H9 (cell line): ENCODE measurements around the gene FLRT2. TPM values are rescaled to one million over a fixed set of nuclear protein-coding genes. Genes with fewer than 3 reads are reported as not detected.

Source experiments
- DNase-seq: peaks from one replicate; pipeline ENCODE4 v3.0.0-alpha.2; 2017
- H2AFZ ChIP-seq: one replicate; pipeline ENCODE4 v1.6.1; 2013; ENCODE audit warnings: mild to moderate bottlenecking, low read length, control low read depth, moderate library complexity
- H2AK5ac ChIP-seq: 2 replicates; pipeline ENCODE4 v1.6.1; 2013; ENCODE audit warnings: low read length, control low read depth, mixed read lengths; ENCODE audit not compliant: insufficient read length
- H2BK120ac ChIP-seq: one replicate; pipeline ENCODE4 v1.6.1; 2013; ENCODE audit warnings: low read depth, mild to moderate bottlenecking, low read length, control low read depth, inconsistent platforms; ENCODE audit not compliant: poor library complexity, severe bottlenecking
- H2BK12ac ChIP-seq: 2 replicates; pipeline ENCODE4 v1.6.1; 2013; ENCODE audit warnings: low read length, control low read depth, mixed read lengths, low read depth; ENCODE audit not compliant: insufficient read length
- H2BK15ac ChIP-seq: 2 replicates; pipeline ENCODE4 v1.6.1; 2013; ENCODE audit warnings: low read depth, low read length, control low read depth
- H2BK20ac ChIP-seq: one replicate; pipeline ENCODE4 v1.6.1; 2013; ENCODE audit warnings: low read depth, mild to moderate bottlenecking, low read length, control low read depth, inconsistent platforms; ENCODE audit not compliant: poor library complexity, severe bottlenecking
- H2BK5ac ChIP-seq: 2 replicates; pipeline ENCODE4 v1.6.1; 2013; ENCODE audit warnings: low read length, control low read depth, mixed read lengths; ENCODE audit not compliant: insufficient read length
- H3K14ac ChIP-seq: 2 replicates; pipeline ENCODE4 v1.6.1; 2013; ENCODE audit warnings: low read length, control low read depth; ENCODE audit not compliant: insufficient read depth
- H3K18ac ChIP-seq: 2 replicates; pipeline ENCODE4 v1.6.1; 2013; ENCODE audit warnings: low read depth, mild to moderate bottlenecking, mixed read lengths, low read length, control low read depth; ENCODE audit not compliant: insufficient read length
- H3K23ac ChIP-seq: 2 replicates; pipeline ENCODE4 v1.6.1; 2013; ENCODE audit warnings: low read length, control low read depth, mixed read lengths, low read depth; ENCODE audit not compliant: insufficient read length
- H3K23me2 ChIP-seq: 2 replicates; pipeline ENCODE4 v1.6.1; 2013; ENCODE audit warnings: low read depth, mild to moderate bottlenecking, mixed read lengths, low read length, control low read depth; ENCODE audit not compliant: insufficient read length, poor library complexity, severe bottlenecking
- H3K27ac ChIP-seq: 2 replicates; pipeline ENCODE4 v1.5.1; 2013; ENCODE audit warnings: low read length, control low read depth, mixed read lengths, low read depth; ENCODE audit not compliant: insufficient read length
- H3K27me3 ChIP-seq: 2 replicates; pipeline ENCODE4 v1.6.1; 2013; ENCODE audit warnings: low read length, control low read depth, inconsistent platforms; ENCODE audit not compliant: insufficient read depth
- H3K4ac ChIP-seq: 2 replicates; pipeline ENCODE4 v1.6.1; 2013; ENCODE audit warnings: low read depth, mild to moderate bottlenecking, control low read depth, inconsistent platforms, low read length, moderate library complexity
- H3K4me1 ChIP-seq: 2 replicates; pipeline ENCODE4 v1.6.1; 2013; ENCODE audit warnings: low read length, control low read depth, inconsistent platforms; ENCODE audit not compliant: insufficient read depth
- H3K4me2 ChIP-seq: 2 replicates; pipeline ENCODE4 v1.6.1; 2013; ENCODE audit warnings: low read length, control low read depth, mixed read lengths; ENCODE audit not compliant: insufficient read length, insufficient read depth
- H3K56ac ChIP-seq: 2 replicates; pipeline ENCODE4 v1.6.1; 2013; ENCODE audit warnings: low read depth, mild to moderate bottlenecking, mixed read lengths, low read length, control low read depth; ENCODE audit not compliant: insufficient read length
- H3K79me1 ChIP-seq: 2 replicates; pipeline ENCODE4 v1.6.1; 2013; ENCODE audit warnings: low read depth, mild to moderate bottlenecking, moderate library complexity, low read length, control low read depth, inconsistent platforms; ENCODE audit not compliant: insufficient read depth, poor library complexity, severe bottlenecking
- H3K79me2 ChIP-seq: 2 replicates; pipeline ENCODE4 v1.6.1; 2013; ENCODE audit warnings: low read length, control low read depth, inconsistent platforms; ENCODE audit not compliant: insufficient read depth
- H3K9ac ChIP-seq: 2 replicates; pipeline ENCODE4 v1.6.1; 2013; ENCODE audit warnings: low read length, control low read depth, mixed read lengths; ENCODE audit not compliant: insufficient read length; ENCODE audit errors: extremely low read depth
- H3K9me3 ChIP-seq: one replicate; pipeline ENCODE4 v1.6.1; 2013; ENCODE audit warnings: low read depth, low read length, inconsistent platforms; ENCODE audit not compliant: control insufficient read depth
- H3T11ph ChIP-seq: one replicate; pipeline ENCODE4 v1.6.1; 2013; ENCODE audit warnings: mild to moderate bottlenecking, low read length, control low read depth, inconsistent platforms
- H4K20me1 ChIP-seq: one replicate; pipeline ENCODE4 v1.6.1; 2013; ENCODE audit not compliant: control insufficient read depth, insufficient read length, insufficient read depth
- H4K5ac ChIP-seq: 2 replicates; pipeline ENCODE4 v1.6.1; 2013; ENCODE audit warnings: low read depth, mild to moderate bottlenecking, mixed read lengths, low read length, control low read depth; ENCODE audit not compliant: insufficient read length
- H4K8ac ChIP-seq: replicated peaks from 2 replicates; pipeline ENCODE4 v1.6.1; 2013; ENCODE audit warnings: low read length, control low read depth, mixed read lengths, low read depth; ENCODE audit not compliant: insufficient read length
- H4K91ac ChIP-seq: 2 replicates; pipeline ENCODE4 v1.6.1; 2013; ENCODE audit warnings: low read depth, mild to moderate bottlenecking, moderate library complexity, mixed read lengths, low read length, control low read depth; ENCODE audit not compliant: insufficient read length
- H3K27ac Mint-ChIP-seq, 3 experiments: 2 replicates in 2 of 3; 3 replicates in 1 of 3; pipeline ENCODE4 v1.8.0; 2020 to 2021; ENCODE audit warnings: mixed read lengths in 3 of 3, mild to moderate bottlenecking in 1 of 3, moderate library complexity in 1 of 3
- H3K27me3 Mint-ChIP-seq: 2 replicates; pipeline ENCODE4 v1.8.0; 2021; ENCODE audit warnings: low read depth, mild to moderate bottlenecking, moderate library complexity, mixed read lengths
- H3K36me3 Mint-ChIP-seq, 3 experiments: 2 replicates in 2 of 3; 3 replicates in 1 of 3; pipeline ENCODE4 v1.8.0; 2020 to 2021; ENCODE audit warnings: low read depth in 3 of 3, mixed read lengths in 3 of 3; ENCODE audit not compliant: insufficient read depth in 1 of 3
- H3K4me1 Mint-ChIP-seq, 2 experiments: 2 replicates each; pipeline ENCODE4 v1.8.0; 2020; ENCODE audit warnings: mixed read lengths in 2 of 2
- H3K4me3 Mint-ChIP-seq, 2 experiments: 2 replicates in 1 of 2; 3 replicates in 1 of 2; pipeline ENCODE4 v1.8.0; 2020 to 2021; ENCODE audit warnings: mild to moderate bottlenecking in 2 of 2, mixed read lengths in 2 of 2, moderate library complexity in 1 of 2
- H3K9me3 Mint-ChIP-seq, 2 experiments: 2 replicates in 1 of 2; 3 replicates in 1 of 2; pipeline ENCODE4 v1.8.0; 2020; ENCODE audit warnings: mild to moderate bottlenecking in 2 of 2, mixed read lengths in 2 of 2, moderate library complexity in 1 of 2
- CTCF ChIP-seq: fragments of 200-600 bp; sonication (generic); conservative IDR thresholded peaks from 3 replicates; pipeline ENCODE4 v1.8.0; 2021; ENCODE audit warnings: antibody characterized with exemption, mild to moderate bottlenecking
- WGBS: extraction: QIAGEN DNeasy Blood & Tissue Kit; methylation state at CpG from one replicate; pipeline ENCODE4 v1.1.7; 2013; ENCODE audit warnings: missing lambda C conversion rate, low lambda C conversion rate, mixed read lengths; ENCODE audit not compliant: insufficient read length; ENCODE audit errors: extremely low coverage; 5-methylcytosine and 5-hydroxymethylcytosine counted together
- total RNA-seq: library from RNA; stranded (reverse); gene quantifications from 2 replicates; pipeline ENCODE4 v1.2.1, GENCODE V29; 2021

FLRT2 gene
- total RNA-seq, 1 experiment from 2014 or later = 3.3 TPM

- Mint-ChIP-seq H3K4me1 (peaks cover 30 to 36% of the 10 kb centered on the region in 2 experiments), H3K4me3 (no peak overlapping the region), H3K9me3 (no peaks in the 10 kb centered on the region), H3K27ac (no peak overlapping the region), H3K36me3 (peaks cover 0 to 17% (median 12%) of the 10 kb centered on the region in 3 experiments; a peak in 5 of 7 replicates), H3K27me3 (no peaks in the 10 kb centered on the region)
- no peaks in the 10 kb centered on the region for H3K79me1 ChIP-seq
- H3K4me1 ChIP-seq = no peaks in the 10 kb centered on the region; the same call in 1 of the 2 replicates
- no peak overlapping the region for H2AK5ac ChIP-seq
- DNase-seq = no peak
- H3K9ac ChIP-seq = no peak overlapping the region
- no peak overlapping the region for H2AFZ ChIP-seq
- no peak overlapping the region for H3K23ac ChIP-seq
- H4K5ac ChIP-seq = no peak overlapping the region
- no peak overlapping the region for H2BK5ac ChIP-seq
- no peaks in the 10 kb centered on the region for H3K23me2 ChIP-seq
- no peaks in the 10 kb centered on the region; the same call in 1 of the 2 replicates for H3K27me3 ChIP-seq
- H2BK15ac ChIP-seq = no peak overlapping the region
- no peak overlapping the region for H2BK20ac ChIP-seq
- no peak overlapping the region for H3K56ac ChIP-seq
- H4K91ac ChIP-seq = no peak overlapping the region
- no peak overlapping the region for H3K27ac ChIP-seq
- H3K18ac ChIP-seq = no peak overlapping the region
- H4K8ac ChIP-seq = no peak overlapping the region
- no peak for TF ChIP-seq CTCF
- H3K14ac ChIP-seq = no peak overlapping the region
- no peaks in the 10 kb centered on the region for H3K9me3 ChIP-seq
- H4K20me1 ChIP-seq = no peaks in the 10 kb centered on the region
- H3T11ph ChIP-seq = no peak overlapping the region
- no CpG with 5 or more reads among the region's 4 CpGs for WGBS
- no peak overlapping the region for H2BK12ac ChIP-seq
- no peak overlapping the region for H3K4me2 ChIP-seq
- no peak overlapping the region for H3K4ac ChIP-seq
- no peaks in the 10 kb centered on the region for H3K79me2 ChIP-seq
- H2BK120ac ChIP-seq = no peak overlapping the region
Observed at GRCh38 chr14:85618390-85618789, 88.4 kb downstream of the FLRT2 start.
